K562 (cell line): Measurements from ENCODE around the gene C22orf31.

ENCODE experiments used
- BRCA1 ChIP-seq, 2 experiments: fragments of 450-650 bp in 1 of 2; sonication (generic) in 1 of 2; formaldehyde crosslinking in 1 of 2; IDR thresholded peaks; 2 replicates each; pipeline versions ENCODE4 v1.5.0 to v1.6.1; 2017 to 2020; ENCODE audit warnings: mild to moderate bottlenecking in 1 of 2, missing genetic modification reagents in 1 of 2
- CHD2 ChIP-seq: IDR thresholded peaks from 2 replicates; pipeline ENCODE4 v1.6.1; 2011; ENCODE audit warnings: low read depth, low read length
- CTCF ChIP-seq, 3 experiments: IDR thresholded peaks in 2 of 3; conservative IDR thresholded peaks in 1 of 3; 2 replicates each; pipeline ENCODE4 v1.5.1; 2011 to 2012; ENCODE audit warnings: low read length in 3 of 3, mild to moderate bottlenecking in 3 of 3, control low read depth in 2 of 3, improper control_type of control experiment in 1 of 3, inconsistent platforms in 1 of 3, low read depth in 1 of 3, mixed read lengths in 1 of 3, moderate library complexity in 1 of 3; ENCODE audit not compliant: insufficient read depth in 2 of 3
- EP400 ChIP-seq: fragments of 450-650 bp; IDR thresholded peaks from 2 replicates; pipeline ENCODE4 v1.6.1; 2017; ENCODE audit warnings: antibody characterized with exemption, mild to moderate bottlenecking, moderate library complexity
- SP2 ChIP-seq: IDR thresholded peaks from 2 replicates; pipeline ENCODE4 v1.6.1; 2011; ENCODE audit warnings: mild to moderate bottlenecking, low read depth, low read length, moderate library complexity; ENCODE audit not compliant: poor library complexity, severe bottlenecking; ENCODE audit errors: extremely low read depth
- SRF ChIP-seq, 2 experiments: fragments of 250-450, 450-650 bp in 1 of 2; sonication (Bioruptor Pico) in 1 of 2; sonication (generic) in 1 of 2; formaldehyde crosslinking; IDR thresholded peaks; 2 replicates each; pipeline versions ENCODE4 v1.5.0 to v1.5.1; 2020 to 2022; ENCODE audit warnings: mild to moderate bottlenecking in 1 of 2, missing genetic modification reagents in 1 of 2
- ZBTB33 ChIP-seq: sonication (generic); formaldehyde crosslinking; IDR thresholded peaks from 2 replicates; pipeline ENCODE4 v1.8.1; 2023; ENCODE audit warnings: mild to moderate bottlenecking, missing genetic modification reagents
- ZZZ3 ChIP-seq: fragments of 450-650 bp; IDR thresholded peaks from 2 replicates; pipeline ENCODE4 v1.6.1; 2016; ENCODE audit warnings: antibody characterized with exemption, mild to moderate bottlenecking, moderate library complexity
- TF ChIP-seq, protein P1 (sequence below), 2 experiments: fragments of 450-650 bp; formaldehyde crosslinking in 1 of 2; IDR thresholded peaks; 2 replicates each; pipeline versions ENCODE4 v1.4.0 to v1.6.1; 2014 to 2020; ENCODE audit warnings: mild to moderate bottlenecking in 2 of 2, borderline replicate concordance in 1 of 2, low read depth in 1 of 2

DNA sequence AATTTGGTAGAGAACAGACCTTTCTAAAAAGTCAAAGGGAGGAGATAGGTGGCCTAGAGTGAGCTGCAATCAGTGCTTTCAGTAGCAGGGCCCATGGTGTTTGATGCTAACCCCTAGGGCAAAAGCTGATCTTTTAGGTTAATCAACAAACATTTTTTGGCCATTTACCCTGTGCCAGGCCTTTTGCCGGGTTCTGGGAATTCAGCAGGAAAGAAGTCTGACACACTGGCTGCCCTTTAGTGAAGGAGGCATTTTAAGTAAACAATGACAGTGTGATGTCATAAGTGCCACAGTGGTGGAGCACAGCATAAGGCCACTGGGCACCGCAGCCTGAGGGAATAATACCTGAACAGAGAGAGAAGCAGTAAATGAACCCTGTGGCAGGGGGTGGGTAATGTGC lies 29.0 kb downstream of the C22orf31 start:
- TF ChIP-seq BRCA1 (IDR thresholded peaks at IDR 0.05) = no peak
- no peak for TF ChIP-seq BRCA1 (CRISPR knock-in tag; IDR thresholded peaks at IDR 0.05)
- TF ChIP-seq, protein P1, sequence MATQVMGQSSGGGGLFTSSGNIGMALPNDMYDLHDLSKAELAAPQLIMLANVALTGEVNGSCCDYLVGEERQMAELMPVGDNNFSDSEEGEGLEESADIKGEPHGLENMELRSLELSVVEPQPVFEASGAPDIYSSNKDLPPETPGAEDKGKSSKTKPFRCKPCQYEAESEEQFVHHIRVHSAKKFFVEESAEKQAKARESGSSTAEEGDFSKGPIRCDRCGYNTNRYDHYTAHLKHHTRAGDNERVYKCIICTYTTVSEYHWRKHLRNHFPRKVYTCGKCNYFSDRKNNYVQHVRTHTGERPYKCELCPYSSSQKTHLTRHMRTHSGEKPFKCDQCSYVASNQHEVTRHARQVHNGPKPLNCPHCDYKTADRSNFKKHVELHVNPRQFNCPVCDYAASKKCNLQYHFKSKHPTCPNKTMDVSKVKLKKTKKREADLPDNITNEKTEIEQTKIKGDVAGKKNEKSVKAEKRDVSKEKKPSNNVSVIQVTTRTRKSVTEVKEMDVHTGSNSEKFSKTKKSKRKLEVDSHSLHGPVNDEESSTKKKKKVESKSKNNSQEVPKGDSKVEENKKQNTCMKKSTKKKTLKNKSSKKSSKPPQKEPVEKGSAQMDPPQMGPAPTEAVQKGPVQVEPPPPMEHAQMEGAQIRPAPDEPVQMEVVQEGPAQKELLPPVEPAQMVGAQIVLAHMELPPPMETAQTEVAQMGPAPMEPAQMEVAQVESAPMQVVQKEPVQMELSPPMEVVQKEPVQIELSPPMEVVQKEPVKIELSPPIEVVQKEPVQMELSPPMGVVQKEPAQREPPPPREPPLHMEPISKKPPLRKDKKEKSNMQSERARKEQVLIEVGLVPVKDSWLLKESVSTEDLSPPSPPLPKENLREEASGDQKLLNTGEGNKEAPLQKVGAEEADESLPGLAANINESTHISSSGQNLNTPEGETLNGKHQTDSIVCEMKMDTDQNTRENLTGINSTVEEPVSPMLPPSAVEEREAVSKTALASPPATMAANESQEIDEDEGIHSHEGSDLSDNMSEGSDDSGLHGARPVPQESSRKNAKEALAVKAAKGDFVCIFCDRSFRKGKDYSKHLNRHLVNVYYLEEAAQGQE (IDR thresholded peaks at IDR 0.05; ENCODE audit: borderline replicate concordance) = no peak
- TF ChIP-seq, protein P1 (CRISPR knock-in tag; IDR thresholded peaks at IDR 0.05; ENCODE audit: low read depth) = no peak
- TF ChIP-seq ZZZ3 = no peak
- TF ChIP-seq SRF (CRISPR knock-in tag; IDR thresholded peaks at IDR 0.05) = no peak
- TF ChIP-seq CHD2 = no peak
- no peak for TF ChIP-seq EP400
- no peak for TF ChIP-seq SP2
- TF ChIP-seq ZBTB33 (CRISPR knock-in tag) = no peak
- TF ChIP-seq CTCF (IDR thresholded peaks at IDR 0.05 in 2 of 3, conservative IDR thresholded peaks at IDR 0.05 in 1 of 3; ENCODE audit: insufficient read depth in 2 of 3, low read depth in 1 of 3, low read length in 3 of 3) = no peak
